GM13976 (cell line): Measurements from ENCODE around the gene ERGIC3.

Experiments
- DNase-seq: peaks from one replicate; pipeline ENCODE4 v3.0.0; 2012; ENCODE audit warnings: low spot score
- in situ Hi-C: fragments of 300-500 bp; cut with MboI; formaldehyde crosslinking; loops from one replicate; pipeline ENCODE4 v1.12.0; 2022; ENCODE audit warnings: low sequenced_read_pairs, mixed read lengths, inconsistent platforms; ENCODE audit not compliant: unreplicated experiment
- TF ChIP-seq, protein P1 (sequence below): IDR thresholded peaks from 2 replicates; pipeline ENCODE4 v1.5.1; 2012; ENCODE audit warnings: borderline replicate concordance, mild to moderate bottlenecking; ENCODE audit not compliant: insufficient read depth; ENCODE audit errors: extremely low read depth, missing control alignments, control extremely low read depth

ERGIC3 gene

DNA sequence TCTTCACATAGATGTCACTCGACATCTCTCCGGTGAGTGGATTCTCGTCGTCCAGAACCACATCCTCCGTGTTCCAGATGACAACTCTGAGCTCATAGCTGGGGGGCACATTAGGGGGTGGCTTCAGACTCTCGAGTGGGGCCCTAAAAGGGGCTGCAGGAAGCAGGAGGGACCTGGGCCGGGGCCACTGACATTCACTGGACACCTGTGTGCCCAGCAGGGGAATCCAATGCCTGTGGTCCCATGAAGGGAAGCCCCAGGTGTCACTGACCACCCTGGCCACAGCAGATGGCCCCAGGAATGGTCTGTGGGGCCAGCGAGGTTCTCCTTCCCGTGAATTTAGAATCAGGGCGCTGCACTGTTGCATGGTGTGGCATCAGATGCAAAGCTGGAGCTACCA, 18.7 kb downstream of the ERGIC3 start:
- no peak for DNase-seq
- TF ChIP-seq, protein P1, sequence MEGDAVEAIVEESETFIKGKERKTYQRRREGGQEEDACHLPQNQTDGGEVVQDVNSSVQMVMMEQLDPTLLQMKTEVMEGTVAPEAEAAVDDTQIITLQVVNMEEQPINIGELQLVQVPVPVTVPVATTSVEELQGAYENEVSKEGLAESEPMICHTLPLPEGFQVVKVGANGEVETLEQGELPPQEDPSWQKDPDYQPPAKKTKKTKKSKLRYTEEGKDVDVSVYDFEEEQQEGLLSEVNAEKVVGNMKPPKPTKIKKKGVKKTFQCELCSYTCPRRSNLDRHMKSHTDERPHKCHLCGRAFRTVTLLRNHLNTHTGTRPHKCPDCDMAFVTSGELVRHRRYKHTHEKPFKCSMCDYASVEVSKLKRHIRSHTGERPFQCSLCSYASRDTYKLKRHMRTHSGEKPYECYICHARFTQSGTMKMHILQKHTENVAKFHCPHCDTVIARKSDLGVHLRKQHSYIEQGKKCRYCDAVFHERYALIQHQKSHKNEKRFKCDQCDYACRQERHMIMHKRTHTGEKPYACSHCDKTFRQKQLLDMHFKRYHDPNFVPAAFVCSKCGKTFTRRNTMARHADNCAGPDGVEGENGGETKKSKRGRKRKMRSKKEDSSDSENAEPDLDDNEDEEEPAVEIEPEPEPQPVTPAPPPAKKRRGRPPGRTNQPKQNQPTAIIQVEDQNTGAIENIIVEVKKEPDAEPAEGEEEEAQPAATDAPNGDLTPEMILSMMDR: no peak
- in situ Hi-C loops: no loop called here

DNA sequence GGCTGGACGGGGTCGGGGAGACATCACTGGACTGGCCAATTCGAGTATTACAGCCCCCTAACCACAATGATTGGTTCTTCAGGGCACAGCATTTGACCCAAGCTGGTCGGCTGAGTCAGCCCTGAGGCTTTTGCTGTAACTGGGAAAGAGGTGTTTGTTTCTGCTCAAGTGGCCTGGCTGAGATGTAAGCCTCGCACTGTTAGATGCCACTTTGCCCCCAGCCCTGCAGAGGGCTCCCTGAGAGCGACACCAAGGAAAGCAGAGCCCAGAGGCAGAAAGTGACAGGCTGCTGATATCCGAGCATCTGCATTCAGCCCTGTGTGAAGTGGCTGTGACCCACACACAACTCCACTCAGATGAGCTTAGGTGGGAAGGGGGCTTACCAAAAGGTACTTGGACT, 19.4 kb downstream of the ERGIC3 start:
- in situ Hi-C loops: no loop called here
- TF ChIP-seq, protein P1: peak; percentile 29
- no peak for DNase-seq

DNA sequence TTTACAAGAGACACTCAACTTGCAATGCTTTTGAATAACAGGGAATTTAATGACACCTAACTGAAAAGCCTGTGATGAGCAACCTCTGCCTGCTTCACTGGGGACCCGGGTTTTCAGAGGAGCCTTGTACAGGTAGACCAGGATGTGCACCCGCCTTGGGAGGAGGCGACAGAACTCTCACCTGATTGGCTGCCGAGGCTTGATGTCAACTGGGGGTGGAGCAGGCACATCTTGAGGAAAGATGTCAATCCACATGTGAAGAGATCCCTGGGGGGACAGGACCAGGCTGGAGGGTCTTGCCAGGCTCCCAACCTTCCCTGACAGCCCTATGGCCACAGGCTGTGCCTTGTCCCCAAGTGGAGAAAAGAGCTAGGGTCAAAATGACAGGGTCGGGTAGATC, 19.8 kb downstream of the ERGIC3 start:
- in situ Hi-C loops: no loop called here
- TF ChIP-seq, protein P1: no peak

DNA sequence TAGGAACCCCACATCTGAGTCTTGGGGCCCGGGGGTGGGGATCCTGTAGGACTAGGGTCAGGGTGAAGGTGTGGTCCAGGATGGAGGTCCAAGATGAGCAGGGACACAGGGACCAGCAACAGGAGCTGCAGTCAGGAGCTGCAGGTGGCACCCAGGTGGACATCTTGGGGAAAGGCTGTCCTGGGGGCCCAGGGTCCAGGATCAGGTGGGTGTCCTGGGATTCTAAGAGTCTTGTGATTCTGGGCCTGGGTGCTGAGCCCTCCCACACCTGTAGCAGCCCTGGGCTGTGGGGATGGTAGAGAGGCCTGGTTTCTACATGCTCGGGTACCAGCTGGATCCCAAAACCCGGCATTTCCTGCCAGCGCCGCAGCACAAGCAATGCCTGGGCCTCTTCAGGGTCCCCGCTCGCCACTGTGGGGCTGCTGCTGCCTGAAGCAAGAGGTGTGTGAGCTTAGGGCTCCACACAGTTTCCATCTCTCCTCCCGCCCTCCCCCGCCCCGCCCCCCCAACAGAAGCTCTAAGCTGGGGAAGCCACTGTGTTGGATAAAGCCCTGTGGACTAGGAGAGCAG, 20.7 kb downstream of the ERGIC3 start:
- no peak for DNase-seq
- in situ Hi-C loops: no loop called here
- TF ChIP-seq, protein P1: no peak

More for the DNA sequence above, 19.8 kb downstream of the ERGIC3 start:
- DNase-seq: no peak

DNA sequence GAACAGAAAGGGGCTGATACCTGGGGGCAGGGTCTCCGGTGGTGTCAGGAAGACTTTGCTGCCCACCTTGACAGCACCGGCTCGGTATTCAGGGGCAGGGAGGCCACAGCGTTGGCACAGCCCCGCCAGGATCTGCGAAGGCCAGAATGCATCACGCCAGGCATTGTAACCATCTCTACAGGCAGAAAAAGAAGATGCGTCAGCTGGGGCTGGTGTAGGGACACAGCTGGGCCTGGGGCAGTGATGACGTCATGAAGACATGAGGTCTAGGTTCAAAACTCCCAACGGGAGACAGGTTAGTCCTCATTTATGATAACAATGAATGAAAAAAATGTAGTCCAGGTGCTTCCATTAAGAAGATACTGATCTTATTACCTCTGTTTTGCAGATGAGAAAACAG, 22.0 kb downstream of the ERGIC3 start:
- in situ Hi-C loops: no loop called here
- TF ChIP-seq, protein P1: no peak

DNA sequence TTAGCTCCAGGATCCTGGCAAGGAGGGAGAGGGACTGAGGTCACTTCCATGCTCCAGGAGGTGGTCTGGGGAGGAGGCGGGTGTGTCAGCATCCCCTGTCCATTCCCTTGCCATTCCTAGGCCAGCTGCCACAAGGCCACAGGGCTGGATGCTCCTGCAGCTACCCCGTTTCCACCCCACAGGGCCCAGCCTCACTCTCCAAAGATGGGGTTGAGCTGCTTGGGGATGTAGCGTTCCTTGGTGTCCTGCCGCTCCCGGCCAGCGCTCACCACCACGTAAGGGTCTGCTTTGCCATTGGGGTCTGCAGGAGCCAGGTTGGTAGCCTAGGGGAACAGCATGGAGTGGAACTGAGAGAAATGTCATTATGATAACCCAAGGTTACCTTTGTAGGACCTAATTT, 23.0 kb downstream of the ERGIC3 start:
- no peak for DNase-seq
- TF ChIP-seq, protein P1: no peak
- in situ Hi-C loops: no loop called here

More for the DNA sequence above, 22.0 kb downstream of the ERGIC3 start:
- no peak for DNase-seq
